Astrocyte (in vitro differentiated cells and primary cell): Measurements from ENCODE around the gene BTBD18. TPM values are rescaled to one million over a fixed set of nuclear protein-coding genes. Genes with fewer than 3 reads are reported as not detected.

ENCODE experiments used
- DNase-seq: peaks from one replicate; pipeline ENCODE4 v3.0.0-alpha.2; 2010; ENCODE audit warnings: low read depth
- FAIRE-seq: peaks from 2 replicates; lab custom pipeline; 2011; peaks lifted over from hg19 to GRCh38; lab: Jason Lieb, UNC
- H2AFZ ChIP-seq: 2 replicates; pipeline ENCODE4 v1.6.0; 2012; ENCODE audit warnings: low read depth, low read length, inconsistent platforms
- H3K27ac ChIP-seq: 2 replicates; pipeline ENCODE4 v1.5.1; 2011; ENCODE audit warnings: low read depth, low read length, inconsistent platforms
- H3K27me3 ChIP-seq: 2 replicates; pipeline ENCODE4 v1.6.0; 2011; ENCODE audit warnings: low read length, inconsistent platforms; ENCODE audit not compliant: insufficient read depth
- H3K36me3 ChIP-seq: 2 replicates; pipeline ENCODE4 v1.5.1; 2011; ENCODE audit warnings: low read length, inconsistent platforms; ENCODE audit not compliant: insufficient read depth
- H3K4me1 ChIP-seq: 2 replicates; pipeline ENCODE4 v1.5.1; 2011; ENCODE audit warnings: low read length, inconsistent platforms; ENCODE audit not compliant: insufficient read depth
- H3K4me2 ChIP-seq: 2 replicates; pipeline ENCODE4 v1.6.0; 2012; ENCODE audit warnings: low read length, inconsistent platforms
- H3K4me3 ChIP-seq: 2 replicates; pipeline ENCODE4 v1.5.1; 2011; ENCODE audit warnings: low read depth, mild to moderate bottlenecking, low read length, inconsistent platforms; ENCODE audit not compliant: insufficient read depth
- H3K79me2 ChIP-seq: 2 replicates; pipeline ENCODE4 v1.6.0; 2012; ENCODE audit warnings: mild to moderate bottlenecking, low read length, inconsistent platforms; ENCODE audit not compliant: insufficient read depth
- H3K9ac ChIP-seq: 2 replicates; pipeline ENCODE4 v1.6.0; 2012; ENCODE audit warnings: mild to moderate bottlenecking, low read length, inconsistent platforms
- H3K9me3 ChIP-seq: 2 replicates; pipeline ENCODE4 v1.5.1; 2012; ENCODE audit warnings: low read depth, mild to moderate bottlenecking, low read length, inconsistent platforms; ENCODE audit not compliant: insufficient read depth
- H4K20me1 ChIP-seq: 2 replicates; pipeline ENCODE4 v1.6.0; 2012; ENCODE audit warnings: low read length, inconsistent platforms; ENCODE audit not compliant: insufficient read depth
- H3K27ac Mint-ChIP-seq: one replicate; pipeline ENCODE4 v1.8.0; 2021; ENCODE audit warnings: mild to moderate bottlenecking, mixed read lengths; ENCODE audit not compliant: unreplicated experiment
- H3K27me3 Mint-ChIP-seq: one replicate; pipeline ENCODE4 v1.8.0; 2021; ENCODE audit warnings: low read depth, mixed read lengths; ENCODE audit not compliant: unreplicated experiment
- H3K36me3 Mint-ChIP-seq: one replicate; pipeline ENCODE4 v1.8.0; 2021; ENCODE audit warnings: low read depth, mixed read lengths; ENCODE audit not compliant: unreplicated experiment
- H3K4me1 Mint-ChIP-seq: one replicate; pipeline ENCODE4 v1.8.0; 2021; ENCODE audit warnings: low read depth, mixed read lengths; ENCODE audit not compliant: unreplicated experiment
- H3K4me3 Mint-ChIP-seq: one replicate; pipeline ENCODE4 v1.8.0; 2021; ENCODE audit warnings: mild to moderate bottlenecking, moderate library complexity, mixed read lengths; ENCODE audit not compliant: unreplicated experiment
- H3K9me3 Mint-ChIP-seq: one replicate; pipeline ENCODE4 v1.8.0; 2021; ENCODE audit warnings: mild to moderate bottlenecking, mixed read lengths; ENCODE audit not compliant: unreplicated experiment
- CTCF ChIP-seq: IDR thresholded peaks from 2 replicates; pipeline ENCODE4 v1.5.1; 2011; ENCODE audit warnings: low read depth, mild to moderate bottlenecking, inconsistent platforms, low read length, moderate library complexity; ENCODE audit not compliant: insufficient read depth
- EZH2 ChIP-seq: IDR thresholded peaks from 2 replicates; pipeline ENCODE4 v1.6.1; 2012; ENCODE audit warnings: mild to moderate bottlenecking, low read length, inconsistent platforms; ENCODE audit not compliant: insufficient read depth
- total RNA-seq: library from RNA; stranded (reverse); gene quantifications from 2 replicates; pipeline ENCODE4 v1.2.1, GENCODE V29; 2021

The BTBD18 gene
- total RNA-seq, 1 donor from 2014 or later: not detected

GRCh38 chr11:57793351-57794115, 41.9 kb upstream of the BTBD18 start:
- peaks cover 30% of the 10 kb centered on the region for H3K36me3 Mint-ChIP-seq
- Histone ChIP-seq H3K9ac (no peak overlapping the region), H3K9me3 (no peaks in the 10 kb centered on the region), H4K20me1 (peaks cover 90% of the 10 kb centered on the region), H3K27me3 (no peaks in the 10 kb centered on the region), H3K4me2 (no peak overlapping the region), H2AFZ (no peak overlapping the region), H3K4me1 (peaks cover 6% of the 10 kb centered on the region), H3K36me3 (peaks cover 26% of the 10 kb centered on the region), H3K79me2 (peaks cover 92% of the 10 kb centered on the region), H3K27ac (no peak overlapping the region), H3K4me3 (no peak overlapping the region)
- TF ChIP-seq CTCF: no peak
- no peak for TF ChIP-seq EZH2
- H3K27me3 Mint-ChIP-seq: no peaks in the 10 kb centered on the region
- no peak for DNase-seq
- H3K4me3 Mint-ChIP-seq: peak overlapping the region; percentile 58
- peaks cover 60% of the 10 kb centered on the region for H3K4me1 Mint-ChIP-seq
- no peak for FAIRE-seq
- H3K27ac Mint-ChIP-seq: peak overlapping the region; percentile 11
- no peaks in the 10 kb centered on the region for H3K9me3 Mint-ChIP-seq

- no peaks in the 10 kb centered on the region for H3K9me3 Mint-ChIP-seq
- H3K79me2 ChIP-seq: peaks cover 93% of the 10 kb centered on the region
- peaks cover 5% of the 10 kb centered on the region for H3K4me1 ChIP-seq
- H3K36me3 Mint-ChIP-seq: peaks cover 25% of the 10 kb centered on the region
- H3K27ac Mint-ChIP-seq: peak overlapping the region; percentile 51
- no peaks in the 10 kb centered on the region for H3K27me3 ChIP-seq
- FAIRE-seq: no peak
- H3K36me3 ChIP-seq: peaks cover 24% of the 10 kb centered on the region
- H3K27me3 Mint-ChIP-seq: no peaks in the 10 kb centered on the region
- TF ChIP-seq EZH2 (no peak), CTCF (no peak)
- H3K4me1 Mint-ChIP-seq: peaks cover 61% of the 10 kb centered on the region
- no peak for DNase-seq
- no peak overlapping the region for H3K9ac ChIP-seq
- H2AFZ ChIP-seq: no peak overlapping the region
- H4K20me1 ChIP-seq: peaks cover 90% of the 10 kb centered on the region
- no peak overlapping the region for H3K27ac ChIP-seq
- H3K9me3 ChIP-seq: no peaks in the 10 kb centered on the region
- no peak overlapping the region for H3K4me3 ChIP-seq
- peak overlapping the region; percentile 58 for H3K4me3 Mint-ChIP-seq
- peak overlapping the region; percentile 35 for H3K4me2 ChIP-seq
Measured at GRCh38 chr11:57792870-57793269, 41.3 kb upstream of the BTBD18 start.

GRCh38 chr11:57792060-57792541, 40.5 kb upstream of the BTBD18 start:
- Histone ChIP-seq H3K4me3 (no peak overlapping the region), H4K20me1 (peaks cover 96% of the 10 kb centered on the region), H3K4me2 (no peak overlapping the region), H2AFZ (no peak overlapping the region), H3K9ac (no peak overlapping the region), H3K79me2 (peaks cover 98% of the 10 kb centered on the region), H3K36me3 (peaks cover 22% of the 10 kb centered on the region), H3K27ac (no peak overlapping the region), H3K9me3 (no peaks in the 10 kb centered on the region), H3K4me1 (peaks cover 6% of the 10 kb centered on the region), H3K27me3 (no peaks in the 10 kb centered on the region)
- Mint-ChIP-seq H3K9me3 (no peaks in the 10 kb centered on the region), H3K4me1 (peaks cover 67% of the 10 kb centered on the region), H3K36me3 (peaks cover 23% of the 10 kb centered on the region), H3K27me3 (no peaks in the 10 kb centered on the region), H3K27ac (peak overlapping the region; percentile 43), H3K4me3 (peak overlapping the region; percentile 48)
- no peak for TF ChIP-seq EZH2
- TF ChIP-seq CTCF: no peak
- FAIRE-seq (no peak), DNase-seq (peak; percentile 67)
